ENCODE results near the gene CYTH2.

Gene CYTH2

DNA sequence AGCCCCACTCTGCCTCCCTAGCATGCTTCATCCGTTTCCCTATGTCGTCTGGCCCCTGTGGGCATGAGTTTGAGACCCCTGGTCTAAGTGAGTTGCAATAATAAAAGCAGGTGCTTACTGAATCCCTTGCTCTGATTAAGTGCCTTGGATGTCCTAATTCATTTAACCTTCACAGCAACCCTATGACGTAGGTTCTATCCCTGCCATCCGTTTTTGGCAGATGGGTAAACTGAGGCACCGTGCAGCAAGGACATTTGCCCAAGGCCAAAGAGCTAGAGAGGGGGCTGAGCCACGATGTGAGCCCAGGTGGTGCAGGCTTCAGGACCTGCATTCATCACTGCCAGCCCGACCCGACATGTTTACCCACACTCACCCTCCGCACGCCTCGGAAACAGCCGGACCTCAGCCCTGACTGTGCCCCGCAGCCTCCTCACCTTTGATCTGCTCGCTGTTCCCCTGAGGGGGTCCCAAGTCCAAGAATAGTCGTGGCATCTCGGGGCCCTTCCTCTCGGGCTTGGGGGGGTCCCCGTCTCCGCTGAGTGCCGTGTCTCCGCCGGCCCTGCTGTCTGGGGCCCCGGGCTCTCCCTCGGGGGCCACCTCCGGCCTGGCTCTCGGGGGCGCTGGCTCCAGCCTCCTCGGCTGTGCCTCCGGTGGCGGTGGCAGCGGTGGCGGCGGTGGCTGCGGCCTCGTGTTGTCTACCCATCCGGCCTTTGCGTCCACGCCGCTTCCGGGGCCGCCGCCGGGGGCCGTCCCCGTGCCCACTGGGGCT, 28.0 kb downstream of the CYTH2 start:
- DNase-seq, result no peak

DNA sequence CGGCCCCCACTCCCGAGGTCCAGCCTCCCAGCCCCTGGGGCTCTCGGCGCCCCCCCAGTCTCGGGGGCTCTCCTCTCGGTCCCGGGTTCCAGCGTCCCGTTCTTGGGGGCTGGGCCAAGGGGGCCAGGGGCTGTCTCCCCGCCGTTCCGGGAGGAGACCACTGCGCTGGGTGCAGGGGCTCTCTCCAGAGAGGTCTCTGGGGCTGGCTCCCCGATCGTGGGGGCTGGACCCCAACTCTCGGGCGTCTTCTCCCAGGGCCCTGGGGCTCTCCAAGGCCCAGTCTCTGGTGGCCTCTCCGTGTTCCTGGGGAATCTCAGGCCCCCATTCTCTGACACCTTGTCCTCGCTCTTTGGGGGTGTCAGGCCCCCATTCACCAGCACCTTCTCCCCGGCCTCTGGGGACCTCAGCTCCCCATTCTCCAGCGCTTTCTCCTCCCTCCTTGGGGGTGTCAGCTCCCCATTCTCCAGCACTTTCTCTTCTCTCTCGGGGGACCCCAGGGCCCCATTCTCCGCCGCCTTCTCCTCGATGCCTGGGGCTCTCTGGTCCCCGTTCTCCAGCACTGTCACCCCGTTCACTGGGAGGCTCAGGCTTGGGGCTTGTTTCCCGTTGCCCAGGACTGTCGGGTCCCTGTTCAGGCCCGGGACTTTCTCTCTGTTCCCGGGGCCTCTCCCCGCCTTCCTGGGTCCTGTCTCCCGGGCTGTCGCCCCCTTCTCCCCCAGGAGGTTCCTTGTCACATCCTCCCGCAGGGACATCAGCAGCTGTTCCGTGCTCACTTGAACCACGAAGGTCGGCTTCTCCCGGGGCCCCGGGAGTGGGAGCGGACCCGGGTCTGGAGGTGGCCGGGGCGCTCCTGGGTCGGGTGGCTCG, 28.8 kb downstream of the CYTH2 start:
- no peak for DNase-seq

DNA sequence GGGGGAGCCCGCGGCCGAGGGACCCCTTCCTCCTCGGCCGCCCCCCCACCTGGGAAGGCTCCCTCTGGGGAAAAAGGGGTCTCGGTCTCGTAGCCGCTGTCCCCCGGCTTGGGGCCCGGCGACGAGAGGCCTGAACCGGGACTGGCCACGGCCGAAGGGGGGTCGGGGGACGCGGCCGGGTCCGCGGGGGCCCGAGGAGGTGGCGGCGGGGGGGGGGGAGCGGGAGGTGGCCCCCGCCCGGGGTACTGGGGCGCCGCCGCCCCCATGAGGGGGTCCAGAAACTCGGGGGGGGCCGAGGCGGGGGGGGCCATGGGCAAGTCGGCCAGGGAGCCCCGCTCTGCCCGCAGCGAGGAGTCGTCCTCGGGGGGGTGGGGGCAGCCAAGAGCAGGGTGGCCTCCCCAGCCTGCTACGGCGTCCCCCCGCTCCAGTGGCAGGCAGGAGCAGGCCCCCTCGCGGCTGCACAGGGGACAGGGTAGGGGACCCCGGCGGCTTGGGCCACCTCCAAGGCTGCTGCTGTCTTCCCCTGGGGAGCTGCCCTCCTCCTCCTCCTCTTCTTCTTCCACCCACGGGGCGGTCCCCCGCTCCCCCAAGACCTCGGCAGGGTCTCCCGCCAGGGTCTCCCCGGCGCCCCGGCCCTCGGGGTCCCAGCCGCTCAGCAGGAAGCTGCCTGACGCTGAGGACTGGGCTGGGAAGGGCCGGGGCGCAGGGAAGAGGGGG, 29.6 kb downstream of the CYTH2 start:
- DNase-seq, result no peak

DNA sequence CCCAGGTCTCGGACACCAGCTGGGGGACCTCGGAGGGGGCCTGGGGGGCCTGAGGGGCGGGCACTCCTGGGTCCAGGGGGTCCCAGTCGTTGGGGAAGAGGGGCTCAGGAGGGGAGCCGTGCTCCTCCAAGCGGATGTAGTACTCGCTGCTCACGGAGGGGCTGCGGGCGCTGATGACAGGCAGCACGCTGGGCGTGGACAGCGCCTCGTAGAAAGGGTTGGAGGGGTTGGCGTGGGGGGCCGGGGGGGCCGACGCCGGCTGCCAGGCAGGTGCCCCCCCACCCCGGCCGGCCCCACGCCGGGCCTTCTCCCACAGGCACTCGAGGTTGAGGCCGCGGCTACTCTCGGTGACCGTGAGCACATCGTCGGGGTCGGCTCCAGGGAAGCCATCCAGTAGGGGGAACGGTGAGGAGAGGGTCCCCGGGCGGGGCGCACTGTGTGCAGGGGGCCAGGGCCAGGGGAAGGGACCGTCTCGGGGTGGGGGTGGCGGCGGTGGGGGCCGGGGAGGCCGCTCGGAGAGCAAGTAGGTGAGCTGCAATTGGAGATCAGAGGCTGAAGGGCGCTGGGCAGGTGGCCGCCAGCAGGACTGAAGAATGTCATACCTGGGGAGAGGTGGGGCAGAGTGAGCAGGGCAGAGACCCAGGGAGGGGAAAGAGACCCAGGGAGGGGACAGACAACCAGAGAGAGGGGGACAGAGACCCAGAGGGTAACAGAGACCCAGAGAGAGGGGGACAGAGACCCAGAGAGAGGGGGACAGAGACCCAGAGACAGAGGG, 30.3 kb downstream of the CYTH2 start:
- DNase-seq, result no peak

DNA sequence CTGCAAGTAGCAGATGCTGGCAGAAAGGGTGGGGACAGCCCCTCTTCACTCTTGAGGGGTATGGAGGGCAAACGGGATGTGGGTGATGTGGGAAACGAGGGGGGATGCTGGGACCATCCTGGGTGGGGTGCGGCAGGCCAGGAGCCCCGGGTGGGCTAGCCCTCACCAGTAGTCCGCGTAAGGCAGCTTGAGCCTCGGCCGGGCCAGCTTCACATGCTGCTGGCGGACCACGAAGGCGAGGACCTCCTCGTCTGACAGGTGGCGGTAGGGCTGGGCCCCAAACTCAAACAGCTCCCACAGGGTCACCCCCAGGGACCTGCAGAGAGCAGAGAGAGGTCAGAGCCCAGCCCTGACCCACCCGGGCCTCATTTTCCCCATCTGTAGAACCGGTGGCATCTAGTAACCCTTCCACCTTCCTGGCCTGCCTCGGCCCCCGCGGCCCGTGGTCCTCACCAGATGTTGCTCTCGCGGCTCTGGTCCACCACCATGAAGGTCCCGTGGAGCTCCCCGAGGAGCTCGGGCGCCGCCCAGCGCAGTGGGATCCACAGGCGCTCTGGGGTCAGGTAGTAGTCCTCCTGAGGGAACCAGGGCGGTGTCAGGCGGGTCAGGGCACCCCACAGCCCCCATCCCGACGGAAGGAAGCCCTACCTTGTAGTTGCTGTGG, 31.8 kb downstream of the CYTH2 start:
- DNase-seq, result no peak

DNA sequence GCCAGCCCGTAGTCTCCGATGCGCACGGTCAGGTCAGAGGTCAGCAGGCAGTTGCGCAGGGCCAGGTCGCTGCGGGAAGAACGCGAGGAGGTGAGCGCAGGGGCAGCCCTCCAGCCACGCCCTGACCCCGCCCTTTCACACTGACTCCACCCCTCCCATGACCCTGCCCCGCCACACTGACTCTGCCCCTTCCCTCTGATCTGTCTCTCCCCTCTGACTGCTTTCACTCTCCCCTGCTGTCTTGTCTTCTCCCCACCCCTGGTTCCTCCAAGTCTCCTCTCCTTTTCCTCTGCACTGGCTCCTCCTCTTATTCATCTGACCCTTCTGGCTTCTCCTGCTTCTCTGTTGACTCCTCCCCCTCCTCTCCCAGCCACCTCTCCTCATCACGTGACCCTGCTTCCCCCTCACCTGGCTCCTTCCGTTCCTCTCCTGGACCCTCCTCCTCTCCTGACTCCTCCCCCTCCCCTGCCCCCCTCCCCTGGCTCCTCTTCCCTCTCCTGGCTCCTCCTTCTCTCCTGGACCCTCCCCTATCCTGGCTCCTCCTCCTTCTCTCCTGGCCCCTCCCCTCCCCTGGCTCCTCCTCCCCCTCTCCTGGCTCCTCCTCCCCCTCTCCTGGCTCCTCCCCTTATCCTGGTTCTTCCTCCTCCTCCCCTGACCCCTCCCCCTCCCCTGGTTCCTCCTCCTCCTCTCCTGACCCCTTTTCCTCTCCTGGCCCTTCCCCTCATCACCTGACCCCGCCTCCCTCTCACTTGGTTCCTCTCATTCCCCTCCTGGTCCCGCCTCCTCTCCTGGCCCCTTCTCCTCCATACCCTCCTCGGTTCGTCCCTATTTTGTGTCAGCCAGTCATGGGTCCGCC, 32.6 kb downstream of the CYTH2 start:
- DNase-seq, result peak; percentile 97

DNA sequence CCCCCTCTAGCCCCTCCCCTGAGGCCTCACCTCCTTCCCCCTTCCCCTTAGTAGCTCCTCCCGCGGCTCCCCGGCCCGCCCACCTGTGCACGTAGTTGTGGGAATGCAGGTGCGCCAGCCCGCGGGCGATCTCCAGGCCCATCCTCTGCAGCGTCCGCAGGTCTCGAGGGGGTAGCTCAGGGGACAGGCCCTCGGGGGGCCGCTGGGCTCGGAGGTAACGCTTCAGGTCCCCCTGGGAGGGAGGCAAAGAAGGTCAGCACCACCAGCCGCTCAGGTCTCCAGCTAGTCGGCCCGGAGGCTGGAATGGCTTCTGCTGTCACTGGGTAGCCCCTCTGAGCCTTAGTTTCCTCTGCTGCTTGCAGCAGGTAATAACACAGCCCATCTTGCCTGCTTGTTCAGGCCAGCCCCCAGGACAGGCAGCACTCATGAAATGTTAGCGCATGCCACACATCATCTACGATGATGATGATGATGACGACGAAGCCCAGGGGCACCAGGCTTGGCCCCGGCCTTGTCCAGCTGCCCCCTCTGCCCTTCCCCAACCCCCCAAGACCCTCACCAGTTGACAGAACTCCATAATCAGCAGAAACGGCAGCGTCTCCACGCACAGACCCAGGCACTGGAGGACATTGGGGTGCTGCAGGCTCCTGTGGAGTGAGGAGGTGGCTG, 33.3 kb downstream of the CYTH2 start:
- DNase-seq, result no peak

DNA sequence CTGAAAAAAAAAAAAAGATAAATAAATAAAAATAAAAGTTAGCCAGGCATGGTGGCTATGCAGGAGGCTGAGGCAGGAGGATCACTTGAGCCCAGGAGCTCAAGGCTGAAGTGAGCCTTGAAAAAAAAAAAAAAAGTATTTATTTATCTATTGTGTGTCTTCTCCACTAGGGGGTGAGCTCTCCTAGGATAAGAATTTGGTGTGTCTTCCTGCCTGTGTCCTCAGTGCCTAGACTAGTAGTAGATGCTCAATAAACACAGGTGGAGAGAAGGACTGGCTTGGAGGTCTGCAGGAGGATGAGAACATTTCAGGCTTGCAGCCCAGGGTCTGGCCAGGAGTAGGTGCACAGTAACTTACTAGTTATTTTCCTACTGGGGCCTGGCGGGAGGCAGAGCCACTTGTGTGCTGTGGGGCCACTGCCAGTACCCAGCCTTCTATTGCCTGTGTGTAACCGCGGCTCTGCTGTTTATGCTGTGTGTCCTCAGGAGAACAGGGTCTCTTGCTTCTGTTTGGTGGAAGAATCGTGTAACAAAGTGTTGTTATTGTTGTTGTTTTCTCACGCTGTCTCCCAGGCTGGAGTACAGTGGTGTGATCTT, 37.1 kb downstream of the CYTH2 start:
- no peak for DNase-seq

DNA sequence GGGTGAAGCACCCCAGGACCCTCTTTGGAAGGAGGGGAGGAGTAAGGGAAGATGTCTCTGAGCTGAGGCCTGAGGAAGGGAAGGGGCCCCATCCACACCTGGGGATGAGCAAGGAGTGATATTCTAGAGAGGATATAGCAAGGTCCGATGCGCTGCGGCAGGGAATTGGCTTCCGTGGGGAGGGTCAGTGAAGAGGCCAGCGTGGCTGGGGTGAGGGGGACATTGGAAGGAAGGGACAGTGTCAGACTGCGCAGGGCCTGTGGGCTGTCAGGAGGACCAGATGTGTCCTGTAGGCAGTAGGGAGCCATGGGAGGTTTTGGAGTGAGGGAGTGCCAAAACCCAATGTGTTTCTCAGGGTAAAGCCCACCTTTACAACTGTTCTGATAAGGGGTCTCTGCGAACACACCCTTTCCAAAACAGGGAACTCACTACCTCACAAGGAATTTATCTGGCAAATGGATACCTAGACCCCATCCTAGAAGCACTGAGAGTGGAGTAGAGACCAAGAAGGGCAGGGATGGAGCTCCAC, 38.8 kb downstream of the CYTH2 start:
- DNase-seq, result no peak

DNA sequence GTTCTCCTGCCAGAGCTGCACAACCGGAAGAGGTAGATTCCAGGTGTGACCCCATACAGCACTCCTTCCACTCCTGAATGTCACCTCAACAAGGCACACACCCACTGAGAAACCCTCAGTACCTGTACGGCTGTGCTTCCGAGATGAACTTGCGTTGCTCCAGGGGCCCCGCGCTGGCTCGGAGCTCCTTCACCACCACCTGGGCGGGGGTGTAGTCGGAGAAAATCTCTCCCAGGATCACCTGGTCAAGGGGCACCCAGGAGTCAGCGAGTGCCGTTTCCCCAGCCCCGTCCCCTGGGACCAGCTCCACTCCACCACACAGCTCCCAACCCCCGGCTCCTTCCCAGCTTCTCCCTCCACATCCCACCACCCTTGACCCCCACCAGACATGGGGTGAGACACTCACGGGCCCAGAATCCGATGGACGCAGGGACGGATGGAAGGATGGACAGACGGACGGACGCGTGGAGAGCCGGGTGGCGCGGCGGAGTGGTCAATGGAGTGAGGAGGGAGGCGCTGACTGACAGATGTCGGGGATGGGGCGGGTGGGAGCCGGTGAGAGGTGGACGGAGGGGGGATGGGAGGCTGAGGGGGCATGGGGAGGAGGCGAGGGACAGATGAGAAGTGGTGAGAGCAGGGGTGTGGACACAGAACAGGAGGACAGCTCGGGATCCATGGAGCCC, 39.7 kb downstream of the CYTH2 start:
- DNase-seq, result no peak

DNA sequence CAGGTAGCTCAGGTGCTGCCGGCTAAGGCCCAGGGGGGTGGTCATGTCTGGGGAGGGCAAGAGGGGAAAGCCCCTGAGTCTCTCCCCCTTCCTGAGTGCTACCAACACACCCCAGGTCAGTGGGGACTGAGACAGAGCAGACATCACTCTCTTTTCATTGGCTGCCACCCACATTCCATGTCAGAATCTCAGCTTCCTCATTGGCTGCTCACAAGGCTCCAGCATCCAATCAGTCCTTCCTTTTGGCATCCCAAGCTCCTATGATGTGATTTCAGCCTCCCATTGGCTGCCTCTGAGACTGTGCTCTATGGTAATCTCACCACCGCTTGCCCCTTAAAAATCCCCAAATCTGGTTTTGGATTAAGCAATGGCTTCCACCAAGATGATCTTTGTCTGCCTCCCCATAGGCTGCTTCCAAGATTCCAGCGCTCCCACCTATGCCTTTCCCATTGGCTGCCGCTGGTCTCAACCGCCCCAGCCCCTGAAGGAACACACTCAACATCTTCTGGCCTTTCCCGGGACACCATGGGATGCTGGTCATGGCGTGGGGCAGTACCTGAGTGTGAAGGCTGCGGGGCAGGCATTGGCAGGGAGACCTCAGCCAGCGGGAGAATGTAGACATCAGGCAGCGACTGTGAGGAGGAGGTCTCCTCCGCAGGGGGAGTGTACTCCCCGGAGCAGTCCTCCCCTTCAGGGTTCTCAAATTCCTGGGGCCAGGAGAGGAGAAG, 40.5 kb downstream of the CYTH2 start:
- no peak for DNase-seq

DNA sequence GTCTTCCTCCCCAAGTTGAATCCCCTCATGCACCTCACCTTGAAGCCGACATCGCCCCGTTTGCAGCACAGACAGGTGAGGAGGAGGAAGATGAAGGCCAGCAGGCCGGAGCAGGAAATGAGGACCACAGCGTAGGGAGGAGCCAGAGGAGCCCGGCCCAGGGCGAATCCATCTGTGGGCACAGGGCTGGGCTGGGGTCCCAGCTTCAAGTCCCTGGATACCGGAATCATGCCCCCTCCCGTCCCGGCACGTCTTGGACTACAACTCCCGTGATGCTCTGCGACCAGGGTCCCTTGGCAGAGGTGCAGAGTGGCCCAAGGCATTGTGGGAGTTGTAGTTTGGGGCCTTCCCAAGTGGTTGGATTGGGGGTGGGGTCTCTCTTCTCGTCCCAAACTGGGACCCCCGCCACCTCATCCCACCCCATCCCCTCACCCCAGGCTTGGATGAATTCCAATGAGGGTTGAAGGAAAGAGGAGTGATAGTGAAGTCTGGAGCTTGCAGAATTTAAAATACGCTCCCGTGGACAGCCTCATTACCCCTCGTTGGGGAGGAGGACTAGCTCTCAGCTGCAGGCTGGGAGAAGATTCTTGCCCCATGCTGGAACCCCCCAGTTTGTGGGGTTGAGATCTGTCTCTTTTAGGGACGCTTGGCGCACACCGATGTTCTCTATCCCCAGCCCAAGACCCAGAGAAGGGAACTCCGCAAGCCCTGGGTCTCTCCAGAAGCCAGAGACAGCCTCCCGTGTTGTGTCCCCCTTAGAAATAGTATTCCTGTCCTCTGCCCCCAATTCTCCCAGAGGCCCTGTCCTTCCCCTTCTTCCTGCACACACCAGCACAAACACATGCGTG, 41.5 kb downstream of the CYTH2 start:
- no peak for DNase-seq

DNA sequence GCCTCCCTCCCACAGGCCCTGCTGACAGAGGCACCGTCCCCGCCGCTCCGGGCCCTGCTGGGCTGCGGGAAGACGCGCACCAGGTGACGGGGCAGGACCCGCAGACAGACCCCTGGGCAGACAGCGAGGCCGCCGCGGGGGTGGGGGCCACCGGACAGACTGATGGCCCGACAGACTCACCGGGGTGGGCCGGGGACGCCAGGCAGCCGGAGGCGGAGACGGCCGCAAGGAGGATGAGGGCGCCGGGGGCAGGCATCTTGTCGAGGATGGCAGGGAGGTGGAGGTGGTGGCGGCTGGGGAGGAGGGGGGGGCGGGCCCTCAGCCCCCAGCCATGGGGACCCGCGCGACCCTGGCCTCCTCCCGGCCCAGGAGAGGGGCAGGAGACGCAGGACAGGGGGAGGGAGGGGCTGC, 42.2 kb downstream of the CYTH2 start:
- DNase-seq, result no peak

DNA sequence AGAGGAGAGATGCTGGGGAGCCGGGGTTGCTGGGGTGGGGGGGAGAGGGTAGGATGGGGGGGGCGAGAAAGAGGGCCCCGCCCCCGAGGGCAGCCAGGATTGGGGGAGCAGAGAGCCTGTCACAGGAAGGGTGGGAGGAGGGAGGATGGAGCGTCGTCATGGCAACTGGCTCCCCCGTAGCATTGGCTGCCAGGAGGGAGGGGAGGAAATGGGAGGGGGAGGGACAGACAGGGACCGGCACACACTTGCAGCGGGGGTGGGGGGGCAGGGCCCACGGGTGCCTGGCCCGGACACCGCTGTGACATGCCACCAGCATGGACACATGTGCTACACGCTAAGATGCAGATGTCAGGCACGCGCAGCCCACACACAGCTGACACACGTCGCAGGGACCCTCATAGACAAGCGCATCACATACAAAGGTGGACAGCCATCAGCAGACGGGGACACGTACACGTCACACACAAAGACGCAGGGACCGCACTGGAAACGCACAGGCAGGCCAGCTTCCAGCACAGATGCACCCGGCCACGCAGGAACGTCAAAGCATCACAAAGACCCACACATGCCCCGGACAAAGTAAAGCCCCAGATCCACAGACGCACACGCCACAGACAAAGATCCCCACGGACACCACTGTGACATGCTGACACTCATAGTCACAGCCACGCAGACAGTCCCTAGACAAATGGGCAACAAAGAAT, 42.8 kb downstream of the CYTH2 start, which contains the start of gene LMTK3:
Gene LMTK3 (minus strand): TSS at position 36 of the 704 bp plus-strand sequence. CDS start 259 bp downstream, outside the sequence.
- DNase-seq, result no peak

DNA sequence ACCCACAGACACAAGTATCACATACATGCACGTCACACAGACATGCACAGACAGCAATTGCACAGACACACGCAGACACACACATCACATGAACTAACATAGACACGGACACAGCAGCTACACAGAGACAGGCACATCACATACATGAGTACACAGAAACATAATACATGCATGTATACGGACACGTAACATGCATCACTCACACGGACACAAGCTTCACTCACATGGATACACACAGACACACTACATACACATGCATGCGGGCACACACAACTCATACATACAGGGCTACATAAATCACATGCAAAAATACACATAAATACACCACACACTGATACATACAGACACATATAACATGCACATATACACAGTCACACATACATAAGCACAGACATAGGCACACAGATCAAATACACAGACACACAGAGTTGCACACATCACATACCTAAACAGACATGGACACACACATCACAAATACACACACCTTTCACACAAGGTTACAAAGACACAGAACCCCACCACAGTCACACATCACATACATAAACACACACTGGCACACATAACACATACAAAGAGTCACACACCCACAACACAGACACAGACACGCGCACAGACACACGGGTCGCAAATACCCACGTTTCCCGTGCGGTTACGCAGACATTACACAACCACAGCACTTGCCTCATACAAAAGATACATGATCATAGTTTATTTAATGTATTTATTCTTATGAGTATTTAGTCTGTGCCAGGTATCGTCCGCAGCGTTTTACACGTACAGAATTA, 43.5 kb downstream of the CYTH2 start:
- no peak for DNase-seq

Data from NCI-H1436 treated with DMSO at 0.1 percent for 48 hours (cell line).